ENCODE results near the gene CHRNG.

CHRNG gene

GRCh38 chr2:232520489-232520888, 19.0 kb upstream of the CHRNG start:
- Histone ChIP-seq H3K9me3 (ENCODE audit: insufficient read depth, low read length, severe bottlenecking) (no peaks in the 10 kb centered on the region), H2AFZ (ENCODE audit: low read depth, low read length) (no peak overlapping the region), H3K79me2 (ENCODE audit: insufficient read depth, low read length) (no peaks in the 10 kb centered on the region), H3K9ac (ENCODE audit: low read depth, low read length) (no peak overlapping the region), H3K4me3 (ENCODE audit: low read depth in 1 of 2, low read length in 2 of 2) (no peak overlapping the region), H3K36me3 (ENCODE audit: insufficient read depth, low read length) (no peaks in the 10 kb centered on the region), H4K20me1 (ENCODE audit: insufficient read depth, low read length) (no peaks in the 10 kb centered on the region), H3K4me2 (ENCODE audit: insufficient read depth, low read length) (no peak overlapping the region), H3K4me1 (ENCODE audit: insufficient read depth, low read length) (peaks cover 2% of the 10 kb centered on the region; the same call in 1 of the 2 replicates), H3K27ac (ENCODE audit: low read length) (no peak overlapping the region), H3K27me3 (ENCODE audit: insufficient read depth, low read length, poor library complexity) (no peaks in the 10 kb centered on the region)
- no peak for TF ChIP-seq EZH2 (IDR thresholded peaks at IDR 0.05; ENCODE audit: borderline replicate concordance, low read depth, low read length, severe bottlenecking)
- no peak for TF ChIP-seq CTCF (IDR thresholded peaks at IDR 0.05; ENCODE audit: borderline replicate concordance, extremely low read depth, low read length, poor library complexity, severe bottlenecking)
- DNase-seq (no peak), ATAC-seq (ENCODE audit: insufficient read depth, low read depth) (no peak)

GRCh38 chr2:232521098-232521497, 18.4 kb upstream of the CHRNG start:
- Histone ChIP-seq H3K9me3 (ENCODE audit: insufficient read depth, low read length, severe bottlenecking) (no peaks in the 10 kb centered on the region), H3K9ac (ENCODE audit: low read depth, low read length) (no peak overlapping the region), H3K27me3 (ENCODE audit: insufficient read depth, low read length, poor library complexity) (no peaks in the 10 kb centered on the region), H3K4me2 (ENCODE audit: insufficient read depth, low read length) (no peak overlapping the region), H3K4me3 (ENCODE audit: low read depth in 1 of 2, low read length in 2 of 2) (no peak overlapping the region), H3K36me3 (ENCODE audit: insufficient read depth, low read length) (no peaks in the 10 kb centered on the region), H2AFZ (ENCODE audit: low read depth, low read length) (no peak overlapping the region), H3K4me1 (ENCODE audit: insufficient read depth, low read length) (peaks cover 2% of the 10 kb centered on the region; the same call in 1 of the 2 replicates), H3K79me2 (ENCODE audit: insufficient read depth, low read length) (no peaks in the 10 kb centered on the region), H3K27ac (ENCODE audit: low read length) (no peak overlapping the region), H4K20me1 (ENCODE audit: insufficient read depth, low read length) (no peaks in the 10 kb centered on the region)
- ATAC-seq (ENCODE audit: insufficient read depth, low read depth) (no peak), DNase-seq (no peak)
- TF ChIP-seq CTCF (IDR thresholded peaks at IDR 0.05; ENCODE audit: borderline replicate concordance, extremely low read depth, low read length, poor library complexity, severe bottlenecking) (no peak), EZH2 (IDR thresholded peaks at IDR 0.05; ENCODE audit: borderline replicate concordance, low read depth, low read length, severe bottlenecking) (no peak)

DNA sequence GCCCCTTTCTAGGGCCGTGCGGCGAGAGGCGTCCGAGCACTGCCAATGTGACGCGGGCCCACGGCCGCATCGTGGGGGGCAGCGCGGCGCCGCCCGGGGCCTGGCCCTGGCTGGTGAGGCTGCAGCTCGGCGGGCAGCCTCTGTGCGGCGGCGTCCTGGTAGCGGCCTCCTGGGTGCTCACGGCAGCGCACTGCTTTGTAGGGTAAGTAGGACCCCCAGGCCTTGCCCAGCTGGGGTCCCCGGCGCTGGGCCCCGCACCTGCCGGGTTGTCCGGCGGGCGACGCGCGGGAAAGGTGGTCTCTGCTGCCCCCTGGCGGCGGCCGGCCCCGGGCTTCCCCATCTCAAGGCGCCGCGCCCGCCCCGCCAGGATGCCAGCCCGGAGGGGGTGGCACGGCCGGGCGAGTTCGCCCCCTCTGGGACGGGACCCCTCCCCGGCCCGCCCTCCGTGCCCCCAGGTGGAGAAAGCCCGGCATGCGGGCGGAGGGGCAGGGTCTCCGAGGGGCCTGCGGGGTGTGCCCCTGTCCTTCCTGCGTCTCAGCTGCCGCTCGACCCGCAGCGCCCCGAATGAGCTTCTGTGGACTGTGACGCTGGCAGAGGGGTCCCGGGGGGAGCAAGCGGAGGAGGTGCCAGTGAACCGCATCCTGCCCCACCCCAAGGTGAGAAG, 17.4 kb upstream of the CHRNG start:
- Histone ChIP-seq H3K4me2 (ENCODE audit: insufficient read depth, low read length) (no peak overlapping the region), H3K9me3 (ENCODE audit: insufficient read depth, low read length, severe bottlenecking) (no peaks in the 10 kb centered on the region), H3K79me2 (ENCODE audit: insufficient read depth, low read length) (no peaks in the 10 kb centered on the region), H3K36me3 (ENCODE audit: insufficient read depth, low read length) (no peaks in the 10 kb centered on the region), H2AFZ (ENCODE audit: low read depth, low read length) (no peak overlapping the region), H4K20me1 (ENCODE audit: insufficient read depth, low read length) (no peaks in the 10 kb centered on the region), H3K9ac (ENCODE audit: low read depth, low read length) (no peak overlapping the region), H3K4me3 (ENCODE audit: low read depth in 1 of 2, low read length in 2 of 2) (no peak overlapping the region), H3K27me3 (ENCODE audit: insufficient read depth, low read length, poor library complexity) (no peaks in the 10 kb centered on the region), H3K4me1 (ENCODE audit: insufficient read depth, low read length) (peaks cover 2% of the 10 kb centered on the region; the same call in 1 of the 2 replicates), H3K27ac (ENCODE audit: low read length) (no peak overlapping the region)
- DNase-seq (peak; percentile 48), ATAC-seq (ENCODE audit: insufficient read depth, low read depth) (peak; percentile 83)
- peak; percentile 66 for TF ChIP-seq CTCF (IDR thresholded peaks at IDR 0.05; ENCODE audit: borderline replicate concordance, extremely low read depth, low read length, poor library complexity, severe bottlenecking)
- TF ChIP-seq EZH2 (IDR thresholded peaks at IDR 0.05; ENCODE audit: borderline replicate concordance, low read depth, low read length, severe bottlenecking), result no peak
